Body of pancreas (tissue), 4 donors: ENCODE measurements around the gene ACTN1. TPM values are rescaled to one million over a fixed set of nuclear protein-coding genes. Genes with fewer than 3 reads are reported as not detected.
A peak's percentile ranks its signal among the peaks of the same experiment; 100 is the strongest.
"Not testable (repeated sequence)": the region's sequence is repeated elsewhere in the genome, so short reads cannot be mapped to it uniquely, and the experiment has no call there.

Source experiments
- ATAC-seq: fragments of 150-250 bp; one replicate; pipeline ENCODE4 v1.9.1; 2016
- DNase-seq, 4 donors: peaks; one replicate each; pipeline ENCODE4 v3.0.0-alpha.2; 2019
- H3K27ac ChIP-seq, 4 donors: fragments of 200-600 bp; sonication (generic); 1 replicate in 3 of 4; 2 replicates in 1 of 4; pipeline versions ENCODE4 v1.5.1 to v1.6.1; 2016 to 2019; ENCODE audit warnings: mild to moderate bottlenecking in 1 of 4, mixed read lengths in 1 of 4, moderate library complexity in 1 of 4
- H3K27me3 ChIP-seq, 2 donors: fragments of 200-600 bp; sonication (generic); one replicate each; pipeline ENCODE4 v1.6.0; 2016; ENCODE audit warnings: mild to moderate bottlenecking in 1 of 2
- H3K36me3 ChIP-seq, 2 donors: fragments of 200-600 bp; sonication (generic); replicated peaks in 1 of 2; 2 replicates each; pipeline ENCODE4 v1.5.1; 2016; ENCODE audit warnings: low read depth in 2 of 2; ENCODE audit not compliant: insufficient read depth in 1 of 2
- H3K4me1 ChIP-seq: fragments of 200-600 bp; sonication (generic); one replicate; pipeline ENCODE4 v1.6.0; 2016
- H3K4me3 ChIP-seq, 2 donors: fragments of 200-600 bp; sonication (generic); 1 replicate in 1 of 2; 2 replicates in 1 of 2; pipeline ENCODE4 v1.5.1; 2016 to 2019
- H3K9me3 ChIP-seq, 3 donors: fragments of 200-600 bp; sonication (generic); 1 replicate in 2 of 3; 2 replicates in 1 of 3; pipeline ENCODE4 v1.5.1; 2016
- POLR2A ChIP-seq, 3 donors: fragments of 450-650 bp; IDR thresholded peaks; one replicate each; pipeline ENCODE4 v1.6.1; 2016; ENCODE audit warnings: antibody characterized with exemption in 3 of 3, mild to moderate bottlenecking in 2 of 3
- WGBS, 2 donors: methylation state at CpG; one replicate each; pipeline ENCODE4 v1.1.5; 2017; 5-methylcytosine and 5-hydroxymethylcytosine counted together
- intact Hi-C: fragments of 100-400 bp; cut with DNase I; formaldehyde crosslinking; loops from one replicate; pipeline ENCODE4 v1.15.1; 2023
- total RNA-seq, 2 donors: library from RNA; depleted of rRNA; stranded (reverse); fragments of >200 nt; gene quantifications; one replicate each; pipeline ENCODE4 v1.1.0, GENCODE V29; 2016
- TF ChIP-seq, protein P1 (sequence below), 7 experiments: fragments of 450-650 bp in 4 of 7; fragments of 200-600 bp in 3 of 7; sonication (generic) in 3 of 7; IDR thresholded peaks; one replicate each; pipeline ENCODE4 v1.5.1; 2016 to 2019; ENCODE audit warnings: antibody characterized with exemption in 7 of 7

ACTN1 gene
- total RNA-seq, 2 donors from 2014 or later = 84.8 to 93.6 TPM

DNA sequence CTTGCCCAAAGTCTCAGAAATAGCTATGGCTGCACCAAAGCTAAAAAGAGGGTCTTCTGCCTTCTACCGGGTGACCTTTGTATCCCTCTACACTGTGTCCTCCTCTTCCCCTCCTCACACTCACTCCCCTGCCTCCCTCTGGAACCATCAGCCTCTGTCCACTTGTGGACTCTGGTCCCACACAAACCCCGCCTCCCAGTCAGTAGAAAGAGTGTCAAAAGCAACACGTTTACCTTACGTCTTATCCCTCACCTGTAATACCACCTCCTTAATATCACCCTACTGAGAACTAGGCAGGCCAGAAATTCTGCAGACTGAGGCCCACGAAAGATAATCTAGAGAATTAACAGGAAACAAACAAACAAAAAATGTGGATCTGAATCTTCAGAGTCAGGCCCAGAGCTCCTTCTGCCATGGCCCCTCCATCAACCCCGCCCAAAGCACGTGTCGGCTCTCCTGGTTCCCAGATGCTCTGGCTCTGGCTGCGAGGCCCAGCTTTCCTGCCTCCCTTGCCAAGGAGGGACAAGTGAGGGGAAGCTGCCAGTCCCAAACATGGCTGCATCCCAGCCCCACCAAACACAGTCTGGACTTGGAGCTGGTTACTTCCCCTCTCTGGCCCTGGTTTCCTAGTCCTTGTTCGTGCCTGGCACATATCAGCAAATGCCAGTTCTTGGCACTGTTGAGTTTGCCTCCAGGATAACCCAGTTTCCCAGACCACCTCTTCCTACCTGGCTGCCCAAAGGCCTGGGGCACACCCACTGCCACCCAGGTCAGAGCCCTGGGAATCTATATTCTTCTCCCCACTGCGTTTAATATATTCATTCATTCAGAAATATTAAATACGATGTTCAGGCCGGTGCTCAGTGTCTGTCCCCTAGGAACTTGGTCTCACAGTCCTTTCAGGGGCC is 2.7 kb downstream of the ACTN1 start:
- Histone ChIP-seq H3K4me1 (peaks cover 47% of the 10 kb centered on the region), H3K27me3 (no peaks in the 10 kb centered on the region), H3K9me3 (no peaks in the 10 kb centered on the region), H3K27ac (peak overlapping the region; percentile 7 to 97 (median 93)), H3K4me3 (no peak overlapping the region), H3K36me3 (no peaks in the 10 kb centered on the region)
- 48 to 56% methylated on average over 10 to 13 of the region's 13 CpGs for WGBS, 2 donors
- DNase-seq (peak in 1 of 4 donors; percentile 28), ATAC-seq (no peak)
- intact Hi-C loops = no loop called here
- no peak for TF ChIP-seq POLR2A (IDR thresholded peaks at IDR 0.05)
- TF ChIP-seq, protein P1, sequence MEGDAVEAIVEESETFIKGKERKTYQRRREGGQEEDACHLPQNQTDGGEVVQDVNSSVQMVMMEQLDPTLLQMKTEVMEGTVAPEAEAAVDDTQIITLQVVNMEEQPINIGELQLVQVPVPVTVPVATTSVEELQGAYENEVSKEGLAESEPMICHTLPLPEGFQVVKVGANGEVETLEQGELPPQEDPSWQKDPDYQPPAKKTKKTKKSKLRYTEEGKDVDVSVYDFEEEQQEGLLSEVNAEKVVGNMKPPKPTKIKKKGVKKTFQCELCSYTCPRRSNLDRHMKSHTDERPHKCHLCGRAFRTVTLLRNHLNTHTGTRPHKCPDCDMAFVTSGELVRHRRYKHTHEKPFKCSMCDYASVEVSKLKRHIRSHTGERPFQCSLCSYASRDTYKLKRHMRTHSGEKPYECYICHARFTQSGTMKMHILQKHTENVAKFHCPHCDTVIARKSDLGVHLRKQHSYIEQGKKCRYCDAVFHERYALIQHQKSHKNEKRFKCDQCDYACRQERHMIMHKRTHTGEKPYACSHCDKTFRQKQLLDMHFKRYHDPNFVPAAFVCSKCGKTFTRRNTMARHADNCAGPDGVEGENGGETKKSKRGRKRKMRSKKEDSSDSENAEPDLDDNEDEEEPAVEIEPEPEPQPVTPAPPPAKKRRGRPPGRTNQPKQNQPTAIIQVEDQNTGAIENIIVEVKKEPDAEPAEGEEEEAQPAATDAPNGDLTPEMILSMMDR (IDR thresholded peaks at IDR 0.05) = no peak

- 69 to 77% methylated on average over 7 of the region's 7 CpGs for WGBS, 2 donors
Measured at GRCh38 chr14:68975667-68976066, 3.4 kb downstream of the ACTN1 start.

DNA sequence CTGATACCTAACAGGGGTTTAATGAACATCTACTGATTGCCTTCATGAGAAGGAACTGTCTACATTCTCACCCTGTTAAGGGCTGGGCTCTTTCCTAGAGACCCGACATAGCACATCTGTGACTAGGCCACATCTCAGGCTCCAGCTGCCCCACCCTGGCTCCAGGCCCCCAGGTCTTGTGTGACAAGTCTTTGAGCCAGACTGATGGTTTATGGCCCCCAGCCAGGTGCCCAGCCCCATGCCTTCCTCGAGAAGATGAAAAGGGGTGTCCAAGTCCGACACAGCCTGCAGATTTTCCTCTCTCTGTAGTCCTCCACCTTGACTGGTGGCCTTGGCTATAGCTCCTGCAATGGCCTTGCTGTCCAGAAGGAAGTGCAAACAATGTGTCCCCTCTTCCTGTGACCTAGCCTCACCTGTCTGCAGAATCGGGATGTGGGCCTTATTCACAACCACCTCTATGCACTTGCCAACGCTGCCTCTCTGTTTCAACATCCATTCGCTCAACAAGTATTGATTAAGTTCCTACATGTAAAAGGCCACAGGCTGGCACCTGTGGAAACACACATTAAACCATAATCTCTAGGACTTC is 4.2 kb downstream of the ACTN1 start:
- 39 to 57% methylated on average over 5 to 6 of the region's 6 CpGs for WGBS, 2 donors
- ATAC-seq (no peak), DNase-seq (no peak)
- intact Hi-C loops = no loop called here
- peak overlapping the region in 1 of 4 donors; percentile 37 for H3K27ac ChIP-seq
- no peaks in the 10 kb centered on the region for H3K27me3 ChIP-seq
- H3K4me1 ChIP-seq = peaks cover 52% of the 10 kb centered on the region
- H3K4me3 ChIP-seq = no peak overlapping the region
- H3K36me3 ChIP-seq = no peaks in the 10 kb centered on the region
- no peak for TF ChIP-seq POLR2A (IDR thresholded peaks at IDR 0.05)
- no peaks in the 10 kb centered on the region for H3K9me3 ChIP-seq

More at GRCh38 chr14:68975667-68976066, 3.4 kb downstream of the ACTN1 start:
- Histone ChIP-seq H3K4me3 (no peak overlapping the region), H3K4me1 (peaks cover 52% of the 10 kb centered on the region), H3K27me3 (no peaks in the 10 kb centered on the region), H3K27ac (peak overlapping the region in 1 of 4 donors; percentile 37), H3K9me3 (no peaks in the 10 kb centered on the region), H3K36me3 (no peaks in the 10 kb centered on the region)
- TF ChIP-seq, protein P1 (IDR thresholded peaks at IDR 0.05) = no peak
- TF ChIP-seq POLR2A (IDR thresholded peaks at IDR 0.05) = no peak
- intact Hi-C loops = no loop called here
- no peak for ATAC-seq
- DNase-seq = no peak

- no peak for ATAC-seq
- 94 to 96% methylated on average over 2 to 4 of the region's 5 CpGs for WGBS, 2 donors
Measured at GRCh38 chr14:68973639-68974038, 5.5 kb downstream of the ACTN1 start.

GRCh38 chr14:68973219-68973565 is 5.9 kb downstream of the ACTN1 start:
- intact Hi-C loops, H3K27me3 ChIP-seq, H3K27ac ChIP-seq, H3K9me3 ChIP-seq, ATAC-seq, H3K4me3 ChIP-seq, DNase-seq, H3K36me3 ChIP-seq: not testable (repeated sequence)
- 92 to 95% methylated on average over 6 of the region's 6 CpGs for WGBS, 2 donors
- H3K4me1 ChIP-seq = peaks cover 69% of the 10 kb centered on the region

More at GRCh38 chr14:68973639-68974038, 5.5 kb downstream of the ACTN1 start:
- no peak for DNase-seq
- intact Hi-C loops = no loop called here
- H3K4me3 ChIP-seq = no peak overlapping the region
- H3K4me1 ChIP-seq = peaks cover 64% of the 10 kb centered on the region
- H3K27ac ChIP-seq = no peak overlapping the region
- H3K9me3 ChIP-seq = no peaks in the 10 kb centered on the region
- H3K27me3 ChIP-seq = no peaks in the 10 kb centered on the region
- H3K36me3 ChIP-seq = no peaks in the 10 kb centered on the region
- no peak for TF ChIP-seq POLR2A (IDR thresholded peaks at IDR 0.05)
- TF ChIP-seq, protein P1 (IDR thresholded peaks at IDR 0.05) = no peak
